ENCODE data around the gene DUS1L. TPM values are rescaled to one million over a fixed set of nuclear protein-coding genes. Genes with fewer than 3 reads are reported as not detected.
A peak's percentile ranks its signal among the peaks of the same experiment; 100 is the strongest.

The DUS1L gene
- polyA plus RNA-seq, 1 of the 3 experiments (the other 2 are of a cell fraction): 163 TPM

GRCh38 chr17:82030470-82031302 is 34.9 kb downstream of the DUS1L start (continued):
- TF ChIP-seq TAF1 (IDR thresholded peaks at IDR 0.05; ENCODE audit: borderline replicate concordance, low read depth, low read length) (no peak), RAD21 (IDR thresholded peaks at IDR 0.05; ENCODE audit: low read length) (peak; percentile 96), JUND (IDR thresholded peaks at IDR 0.05) (no peak), RXRA (IDR thresholded peaks at IDR 0.05; ENCODE audit: borderline replicate concordance, low read depth) (no peak), TCF12 (IDR thresholded peaks at IDR 0.05) (no peak), FOXJ3 (CRISPR knock-in tag; IDR thresholded peaks at IDR 0.05) (no peak), GABPA (IDR thresholded peaks at IDR 0.05; ENCODE audit: low read depth) (no peak), CHD2 (IDR thresholded peaks at IDR 0.05; ENCODE audit: low read length, partially characterized antibody) (no peak), POLR2AphosphoS5 (IDR thresholded peaks at IDR 0.05; ENCODE audit: low read depth, low read length) (no peak), YY1 (IDR thresholded peaks at IDR 0.05; ENCODE audit: low read depth) (no peak), GATA2 (CRISPR knock-in tag; IDR thresholded peaks at IDR 0.05) (no peak), EP300 (IDR thresholded peaks at IDR 0.05; ENCODE audit: borderline replicate concordance in 1 of 2, low read depth in 1 of 2, low read length in 1 of 2) (no peak), NRF1 (IDR thresholded peaks at IDR 0.05; ENCODE audit: low read depth, low read length) (peak; percentile 39; the same call in 1 of the 2 replicates), SMC3 (IDR thresholded peaks at IDR 0.05; ENCODE audit: low read depth, low read length) (peak; percentile 87)
- TF ChIP-seq, protein P1, sequence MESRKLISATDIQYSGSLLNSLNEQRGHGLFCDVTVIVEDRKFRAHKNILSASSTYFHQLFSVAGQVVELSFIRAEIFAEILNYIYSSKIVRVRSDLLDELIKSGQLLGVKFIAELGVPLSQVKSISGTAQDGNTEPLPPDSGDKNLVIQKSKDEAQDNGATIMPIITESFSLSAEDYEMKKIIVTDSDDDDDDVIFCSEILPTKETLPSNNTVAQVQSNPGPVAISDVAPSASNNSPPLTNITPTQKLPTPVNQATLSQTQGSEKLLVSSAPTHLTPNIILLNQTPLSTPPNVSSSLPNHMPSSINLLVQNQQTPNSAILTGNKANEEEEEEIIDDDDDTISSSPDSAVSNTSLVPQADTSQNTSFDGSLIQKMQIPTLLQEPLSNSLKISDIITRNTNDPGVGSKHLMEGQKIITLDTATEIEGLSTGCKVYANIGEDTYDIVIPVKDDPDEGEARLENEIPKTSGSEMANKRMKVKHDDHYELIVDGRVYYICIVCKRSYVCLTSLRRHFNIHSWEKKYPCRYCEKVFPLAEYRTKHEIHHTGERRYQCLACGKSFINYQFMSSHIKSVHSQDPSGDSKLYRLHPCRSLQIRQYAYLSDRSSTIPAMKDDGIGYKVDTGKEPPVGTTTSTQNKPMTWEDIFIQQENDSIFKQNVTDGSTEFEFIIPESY (IDR thresholded peaks at IDR 0.05; ENCODE audit: borderline replicate concordance, low read depth): no peak
- TF ChIP-seq, protein P2, sequence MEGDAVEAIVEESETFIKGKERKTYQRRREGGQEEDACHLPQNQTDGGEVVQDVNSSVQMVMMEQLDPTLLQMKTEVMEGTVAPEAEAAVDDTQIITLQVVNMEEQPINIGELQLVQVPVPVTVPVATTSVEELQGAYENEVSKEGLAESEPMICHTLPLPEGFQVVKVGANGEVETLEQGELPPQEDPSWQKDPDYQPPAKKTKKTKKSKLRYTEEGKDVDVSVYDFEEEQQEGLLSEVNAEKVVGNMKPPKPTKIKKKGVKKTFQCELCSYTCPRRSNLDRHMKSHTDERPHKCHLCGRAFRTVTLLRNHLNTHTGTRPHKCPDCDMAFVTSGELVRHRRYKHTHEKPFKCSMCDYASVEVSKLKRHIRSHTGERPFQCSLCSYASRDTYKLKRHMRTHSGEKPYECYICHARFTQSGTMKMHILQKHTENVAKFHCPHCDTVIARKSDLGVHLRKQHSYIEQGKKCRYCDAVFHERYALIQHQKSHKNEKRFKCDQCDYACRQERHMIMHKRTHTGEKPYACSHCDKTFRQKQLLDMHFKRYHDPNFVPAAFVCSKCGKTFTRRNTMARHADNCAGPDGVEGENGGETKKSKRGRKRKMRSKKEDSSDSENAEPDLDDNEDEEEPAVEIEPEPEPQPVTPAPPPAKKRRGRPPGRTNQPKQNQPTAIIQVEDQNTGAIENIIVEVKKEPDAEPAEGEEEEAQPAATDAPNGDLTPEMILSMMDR (IDR thresholded peaks at IDR 0.05): peak; percentile 69
- TF ChIP-seq, protein P3, sequence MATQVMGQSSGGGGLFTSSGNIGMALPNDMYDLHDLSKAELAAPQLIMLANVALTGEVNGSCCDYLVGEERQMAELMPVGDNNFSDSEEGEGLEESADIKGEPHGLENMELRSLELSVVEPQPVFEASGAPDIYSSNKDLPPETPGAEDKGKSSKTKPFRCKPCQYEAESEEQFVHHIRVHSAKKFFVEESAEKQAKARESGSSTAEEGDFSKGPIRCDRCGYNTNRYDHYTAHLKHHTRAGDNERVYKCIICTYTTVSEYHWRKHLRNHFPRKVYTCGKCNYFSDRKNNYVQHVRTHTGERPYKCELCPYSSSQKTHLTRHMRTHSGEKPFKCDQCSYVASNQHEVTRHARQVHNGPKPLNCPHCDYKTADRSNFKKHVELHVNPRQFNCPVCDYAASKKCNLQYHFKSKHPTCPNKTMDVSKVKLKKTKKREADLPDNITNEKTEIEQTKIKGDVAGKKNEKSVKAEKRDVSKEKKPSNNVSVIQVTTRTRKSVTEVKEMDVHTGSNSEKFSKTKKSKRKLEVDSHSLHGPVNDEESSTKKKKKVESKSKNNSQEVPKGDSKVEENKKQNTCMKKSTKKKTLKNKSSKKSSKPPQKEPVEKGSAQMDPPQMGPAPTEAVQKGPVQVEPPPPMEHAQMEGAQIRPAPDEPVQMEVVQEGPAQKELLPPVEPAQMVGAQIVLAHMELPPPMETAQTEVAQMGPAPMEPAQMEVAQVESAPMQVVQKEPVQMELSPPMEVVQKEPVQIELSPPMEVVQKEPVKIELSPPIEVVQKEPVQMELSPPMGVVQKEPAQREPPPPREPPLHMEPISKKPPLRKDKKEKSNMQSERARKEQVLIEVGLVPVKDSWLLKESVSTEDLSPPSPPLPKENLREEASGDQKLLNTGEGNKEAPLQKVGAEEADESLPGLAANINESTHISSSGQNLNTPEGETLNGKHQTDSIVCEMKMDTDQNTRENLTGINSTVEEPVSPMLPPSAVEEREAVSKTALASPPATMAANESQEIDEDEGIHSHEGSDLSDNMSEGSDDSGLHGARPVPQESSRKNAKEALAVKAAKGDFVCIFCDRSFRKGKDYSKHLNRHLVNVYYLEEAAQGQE (IDR thresholded peaks at IDR 0.05; ENCODE audit: low read depth, low read length): no peak
- TF ChIP-seq, protein P4, sequence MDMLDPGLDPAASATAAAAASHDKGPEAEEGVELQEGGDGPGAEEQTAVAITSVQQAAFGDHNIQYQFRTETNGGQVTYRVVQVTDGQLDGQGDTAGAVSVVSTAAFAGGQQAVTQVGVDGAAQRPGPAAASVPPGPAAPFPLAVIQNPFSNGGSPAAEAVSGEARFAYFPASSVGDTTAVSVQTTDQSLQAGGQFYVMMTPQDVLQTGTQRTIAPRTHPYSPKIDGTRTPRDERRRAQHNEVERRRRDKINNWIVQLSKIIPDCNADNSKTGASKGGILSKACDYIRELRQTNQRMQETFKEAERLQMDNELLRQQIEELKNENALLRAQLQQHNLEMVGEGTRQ (IDR thresholded peaks at IDR 0.05; ENCODE audit: borderline replicate concordance, low read depth, low read length): no peak
